Thyroid gland (tissue), 4 donors: Measurements from ENCODE around the gene SEMA6B. TPM values are rescaled to one million over a fixed set of nuclear protein-coding genes. Genes with fewer than 3 reads are reported as not detected.

Source experiments
- DNase-seq, 2 donors: peaks; one replicate each; pipeline ENCODE4 v3.0.0-alpha.2; 2019
- H3K27ac ChIP-seq, 3 donors: fragments of 200-600 bp; sonication (generic); 1 replicate in 2 of 3; 2 replicates in 1 of 3; pipeline ENCODE4 v1.5.1; 2016 to 2019; ENCODE audit warnings: mild to moderate bottlenecking in 1 of 3, moderate library complexity in 1 of 3
- H3K27me3 ChIP-seq: fragments of 200-600 bp; sonication (generic); one replicate; pipeline ENCODE4 v1.5.1; 2019
- H3K36me3 ChIP-seq, 2 donors: fragments of 200-600 bp; sonication (generic); one replicate each; pipeline ENCODE4 v1.5.1; 2016 to 2019
- H3K4me1 ChIP-seq, 2 donors: fragments of 200-600 bp; sonication (generic); one replicate each; pipeline ENCODE4 v1.5.1; 2017 to 2019
- H3K4me3 ChIP-seq, 3 donors: fragments of 200-600 bp; sonication (generic); replicated peaks in 1 of 3; 1 replicate in 2 of 3; 2 replicates in 1 of 3; pipeline ENCODE4 v1.5.1; 2016; ENCODE audit warnings: mild to moderate bottlenecking in 1 of 3
- H3K9me3 ChIP-seq: fragments of 200-600 bp; sonication (generic); one replicate; pipeline ENCODE4 v1.5.1; 2017
- POLR2A ChIP-seq, 2 donors: fragments of 450-650 bp; IDR thresholded peaks; one replicate each; pipeline ENCODE4 v1.6.1; 2017; ENCODE audit warnings: antibody characterized with exemption in 2 of 2, mild to moderate bottlenecking in 2 of 2, moderate library complexity in 1 of 2
- WGBS, 2 donors: methylation state at CpG; one replicate each; pipeline ENCODE4 v1.1.5; 2017; 5-methylcytosine and 5-hydroxymethylcytosine counted together
- intact Hi-C: fragments of 100-400 bp; cut with DNase I; formaldehyde crosslinking; loops from one replicate; pipeline ENCODE4 v1.15.1; 2023
- total RNA-seq, 4 donors: library from RNA; depleted of rRNA; stranded (reverse); fragments of >200 nt; gene quantifications; one replicate each; pipeline ENCODE4 v1.2.3, GENCODE V29; 2016
- TF ChIP-seq, protein P1 (sequence below), 6 experiments: fragments of 200-600 bp in 3 of 6; fragments of 450-650 bp in 3 of 6; sonication (generic) in 3 of 6; IDR thresholded peaks; one replicate each; pipeline ENCODE4 v1.5.1; 2016 to 2019; ENCODE audit warnings: antibody characterized with exemption in 6 of 6, mild to moderate bottlenecking in 2 of 6, inconsistent platforms in 1 of 6, moderate library complexity in 1 of 6

Gene SEMA6B
- total RNA-seq, 4 donors from 2014 or later: 1.2 to 9.1 (median 4.2) TPM

GRCh38 chr19:4557144-4557970 lies 2.1 kb downstream of the SEMA6B start:
- DNase-seq: no peak
- WGBS, 2 donors: 88% methylated on average over 29 to 33 of the region's 33 CpGs
- no peak for TF ChIP-seq POLR2A (IDR thresholded peaks at IDR 0.05)
- TF ChIP-seq, protein P1, sequence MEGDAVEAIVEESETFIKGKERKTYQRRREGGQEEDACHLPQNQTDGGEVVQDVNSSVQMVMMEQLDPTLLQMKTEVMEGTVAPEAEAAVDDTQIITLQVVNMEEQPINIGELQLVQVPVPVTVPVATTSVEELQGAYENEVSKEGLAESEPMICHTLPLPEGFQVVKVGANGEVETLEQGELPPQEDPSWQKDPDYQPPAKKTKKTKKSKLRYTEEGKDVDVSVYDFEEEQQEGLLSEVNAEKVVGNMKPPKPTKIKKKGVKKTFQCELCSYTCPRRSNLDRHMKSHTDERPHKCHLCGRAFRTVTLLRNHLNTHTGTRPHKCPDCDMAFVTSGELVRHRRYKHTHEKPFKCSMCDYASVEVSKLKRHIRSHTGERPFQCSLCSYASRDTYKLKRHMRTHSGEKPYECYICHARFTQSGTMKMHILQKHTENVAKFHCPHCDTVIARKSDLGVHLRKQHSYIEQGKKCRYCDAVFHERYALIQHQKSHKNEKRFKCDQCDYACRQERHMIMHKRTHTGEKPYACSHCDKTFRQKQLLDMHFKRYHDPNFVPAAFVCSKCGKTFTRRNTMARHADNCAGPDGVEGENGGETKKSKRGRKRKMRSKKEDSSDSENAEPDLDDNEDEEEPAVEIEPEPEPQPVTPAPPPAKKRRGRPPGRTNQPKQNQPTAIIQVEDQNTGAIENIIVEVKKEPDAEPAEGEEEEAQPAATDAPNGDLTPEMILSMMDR (IDR thresholded peaks at IDR 0.05): no peak
- Histone ChIP-seq H3K36me3 (no peaks in the 10 kb centered on the region), H3K4me3 (peak overlapping the region in 1 of 3 donors; percentile 13), H3K4me1 (no peaks in the 10 kb centered on the region), H3K27me3 (no peaks in the 10 kb centered on the region), H3K27ac (no peak overlapping the region), H3K9me3 (no peaks in the 10 kb centered on the region)
- intact Hi-C loops: loop anchor here (5.0 kb wide), 1 partner anchor 80 kb away; the partner anchor contains the start of gene TNFAIP8L1

GRCh38 chr19:4556597-4557127 lies 2.8 kb downstream of the SEMA6B start:
- Histone ChIP-seq H3K4me1 (no peaks in the 10 kb centered on the region), H3K27me3 (no peaks in the 10 kb centered on the region), H3K27ac (no peak overlapping the region), H3K36me3 (no peaks in the 10 kb centered on the region), H3K9me3 (no peaks in the 10 kb centered on the region), H3K4me3 (no peak overlapping the region)
- no peak for DNase-seq
- TF ChIP-seq, protein P1 (IDR thresholded peaks at IDR 0.05): no peak
- no peak for TF ChIP-seq POLR2A (IDR thresholded peaks at IDR 0.05)
- 88 to 91% methylated on average over 14 to 24 of the region's 25 CpGs for WGBS, 2 donors
- intact Hi-C loops: loop anchor here (5.0 kb wide), 1 partner anchor 81 kb away; the partner anchor contains the start of gene TNFAIP8L1

GRCh38 chr19:4555657-4556561 lies 3.6 kb downstream of the SEMA6B start:
- intact Hi-C loops: loop anchor here (5.0 kb wide), 1 partner anchor 81 kb away; the partner anchor contains the start of gene TNFAIP8L1
- Histone ChIP-seq H3K36me3 (no peaks in the 10 kb centered on the region), H3K9me3 (no peaks in the 10 kb centered on the region), H3K27ac (no peak overlapping the region), H3K4me1 (no peaks in the 10 kb centered on the region), H3K4me3 (no peak overlapping the region), H3K27me3 (no peaks in the 10 kb centered on the region)
- no peak for TF ChIP-seq POLR2A (IDR thresholded peaks at IDR 0.05)
- TF ChIP-seq, protein P1 (IDR thresholded peaks at IDR 0.05): no peak
- no peak for DNase-seq
- WGBS, 2 donors: 84 to 85% methylated on average over 43 of the region's 43 CpGs

GRCh38 chr19:4554717-4555116 lies 4.8 kb downstream of the SEMA6B start:
- intact Hi-C loops: loop anchor here (5.0 kb wide), 1 partner anchor 83 kb away; the partner anchor contains the start of gene TNFAIP8L1
- Histone ChIP-seq H3K36me3 (no peaks in the 10 kb centered on the region), H3K4me3 (no peak overlapping the region), H3K4me1 (no peaks in the 10 kb centered on the region), H3K27ac (no peak overlapping the region), H3K9me3 (no peaks in the 10 kb centered on the region), H3K27me3 (no peaks in the 10 kb centered on the region)
- TF ChIP-seq, protein P1 (IDR thresholded peaks at IDR 0.05): no peak
- no peak for TF ChIP-seq POLR2A (IDR thresholded peaks at IDR 0.05)
- no peak for DNase-seq
- 87 to 95% methylated on average over 7 of the region's 7 CpGs for WGBS, 2 donors
